ENCODE data around the gene MVB12B.

MVB12B gene

DNA sequence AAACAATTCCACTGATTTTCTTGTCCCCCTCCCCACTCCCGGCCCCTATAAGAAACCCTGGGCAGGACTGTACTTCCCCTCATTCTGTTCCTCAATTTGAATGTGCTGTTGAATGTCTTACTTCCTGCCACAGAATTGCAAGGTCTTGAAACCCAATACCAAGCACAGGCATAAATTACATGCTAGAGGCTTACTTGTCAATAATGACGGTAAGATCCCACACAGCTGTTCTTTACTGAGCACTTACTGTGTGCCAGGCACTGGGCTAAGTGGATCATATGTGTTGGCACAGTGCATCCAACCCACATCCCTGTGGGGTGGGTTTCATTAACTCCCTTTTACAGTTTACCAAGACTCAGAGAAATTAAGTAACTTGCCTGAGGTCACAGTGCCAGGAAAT lies 63.4 kb downstream of the MVB12B start:
- no peaks in the 10 kb centered on the region for H3K36me3 ChIP-seq (ENCODE audit: control insufficient read depth, insufficient read depth, low read length)
- TF ChIP-seq, protein P1, sequence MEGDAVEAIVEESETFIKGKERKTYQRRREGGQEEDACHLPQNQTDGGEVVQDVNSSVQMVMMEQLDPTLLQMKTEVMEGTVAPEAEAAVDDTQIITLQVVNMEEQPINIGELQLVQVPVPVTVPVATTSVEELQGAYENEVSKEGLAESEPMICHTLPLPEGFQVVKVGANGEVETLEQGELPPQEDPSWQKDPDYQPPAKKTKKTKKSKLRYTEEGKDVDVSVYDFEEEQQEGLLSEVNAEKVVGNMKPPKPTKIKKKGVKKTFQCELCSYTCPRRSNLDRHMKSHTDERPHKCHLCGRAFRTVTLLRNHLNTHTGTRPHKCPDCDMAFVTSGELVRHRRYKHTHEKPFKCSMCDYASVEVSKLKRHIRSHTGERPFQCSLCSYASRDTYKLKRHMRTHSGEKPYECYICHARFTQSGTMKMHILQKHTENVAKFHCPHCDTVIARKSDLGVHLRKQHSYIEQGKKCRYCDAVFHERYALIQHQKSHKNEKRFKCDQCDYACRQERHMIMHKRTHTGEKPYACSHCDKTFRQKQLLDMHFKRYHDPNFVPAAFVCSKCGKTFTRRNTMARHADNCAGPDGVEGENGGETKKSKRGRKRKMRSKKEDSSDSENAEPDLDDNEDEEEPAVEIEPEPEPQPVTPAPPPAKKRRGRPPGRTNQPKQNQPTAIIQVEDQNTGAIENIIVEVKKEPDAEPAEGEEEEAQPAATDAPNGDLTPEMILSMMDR (IDR thresholded peaks at IDR 0.05; ENCODE audit: insufficient read depth, low read length, poor library complexity, severe bottlenecking) = no peak
- DNase-seq (ENCODE audit: extremely low read depth, insufficient read length) = no peak
- H3K27me3 ChIP-seq (replicated peaks; ENCODE audit: control insufficient read depth, insufficient read depth, low read length) = no peaks in the 10 kb centered on the region; the same call in none of the 2 replicates
- H3K4me3 ChIP-seq (replicated peaks; ENCODE audit: low read depth, low read length) = no peak overlapping the region

DNA sequence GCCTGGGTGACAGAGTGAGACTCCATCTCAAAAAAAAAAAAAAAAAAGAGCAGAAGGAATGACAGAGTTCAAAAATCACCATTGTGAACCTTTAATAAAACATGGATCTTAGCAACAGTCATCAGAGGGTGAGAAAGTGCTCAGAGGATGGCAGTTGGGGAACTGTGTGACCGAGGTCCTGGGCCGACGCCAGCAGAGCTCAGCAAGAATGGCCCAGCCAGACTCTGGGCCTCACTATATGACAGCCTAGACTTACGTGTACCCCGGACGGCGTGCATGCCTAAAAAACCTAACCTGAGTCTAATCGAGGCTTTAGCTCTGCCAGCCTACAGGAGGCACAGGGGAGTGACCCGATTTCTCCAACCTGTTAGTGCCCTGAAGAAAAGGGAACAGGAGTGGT lies 64.3 kb downstream of the MVB12B start:
- Histone ChIP-seq H3K36me3 (ENCODE audit: control insufficient read depth, insufficient read depth, low read length) (no peaks in the 10 kb centered on the region), H3K27me3 (replicated peaks; ENCODE audit: control insufficient read depth, insufficient read depth, low read length) (no peaks in the 10 kb centered on the region; the same call in none of the 2 replicates), H3K4me3 (replicated peaks; ENCODE audit: low read depth, low read length) (no peak overlapping the region)
- no peak for DNase-seq (ENCODE audit: extremely low read depth, insufficient read length)
- TF ChIP-seq, protein P1 (IDR thresholded peaks at IDR 0.05; ENCODE audit: insufficient read depth, low read length, poor library complexity, severe bottlenecking) = no peak

DNA sequence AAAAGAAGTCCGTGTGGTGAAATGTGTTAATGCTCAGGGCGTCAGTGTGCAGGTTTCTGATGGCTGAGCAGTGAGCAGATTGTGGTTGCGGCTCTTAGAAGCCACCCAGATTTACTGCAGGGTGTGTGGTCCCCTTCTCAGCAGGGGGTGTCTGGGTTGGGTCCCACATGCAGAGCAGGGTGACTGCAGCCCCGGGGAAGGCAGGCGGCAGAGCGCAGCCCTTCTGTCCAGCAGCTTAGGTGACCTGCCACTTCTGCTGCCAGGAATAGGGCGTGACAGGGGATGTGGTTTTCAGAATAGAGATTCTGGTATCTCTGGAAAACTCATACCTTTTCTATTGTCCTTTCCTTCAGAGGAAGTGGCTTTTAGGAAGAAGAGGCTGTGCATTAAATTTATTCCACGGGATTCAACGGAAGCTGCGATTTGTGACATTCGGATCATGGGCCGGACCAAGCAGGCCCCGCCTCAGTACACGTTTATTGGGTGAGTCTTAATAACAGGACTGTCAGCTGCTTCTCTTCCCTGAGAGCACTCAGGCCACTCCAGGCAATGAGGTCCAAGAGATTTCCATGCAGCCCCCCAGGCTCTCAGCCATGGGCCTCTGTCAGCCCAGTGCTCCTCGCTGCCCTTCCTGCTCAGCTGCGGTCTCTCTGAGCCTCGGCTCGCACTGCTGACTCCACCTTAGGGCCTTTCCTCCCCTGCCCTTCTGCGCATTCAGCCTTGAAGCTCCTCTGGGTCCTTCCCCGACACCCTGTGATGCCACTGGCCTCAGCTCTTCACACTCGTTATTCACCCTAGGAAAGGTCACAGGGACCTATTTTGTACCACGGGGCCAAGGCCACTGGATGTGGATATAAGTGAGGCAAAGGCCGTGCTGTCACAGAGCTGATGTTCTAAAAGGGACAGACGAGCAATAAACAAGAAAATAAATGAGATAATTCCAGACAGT lies 65.4 kb downstream of the MVB12B start:
- TF ChIP-seq, protein P1 (IDR thresholded peaks at IDR 0.05; ENCODE audit: insufficient read depth, low read length, poor library complexity, severe bottlenecking) = no peak
- H3K36me3 ChIP-seq (ENCODE audit: control insufficient read depth, insufficient read depth, low read length) = no peaks in the 10 kb centered on the region
- no peak overlapping the region for H3K4me3 ChIP-seq (replicated peaks; ENCODE audit: low read depth, low read length)
- no peak for DNase-seq (ENCODE audit: extremely low read depth, insufficient read length)
- no peaks in the 10 kb centered on the region; the same call in 1 of the 2 replicates for H3K27me3 ChIP-seq (replicated peaks; ENCODE audit: control insufficient read depth, insufficient read depth, low read length)

DNA sequence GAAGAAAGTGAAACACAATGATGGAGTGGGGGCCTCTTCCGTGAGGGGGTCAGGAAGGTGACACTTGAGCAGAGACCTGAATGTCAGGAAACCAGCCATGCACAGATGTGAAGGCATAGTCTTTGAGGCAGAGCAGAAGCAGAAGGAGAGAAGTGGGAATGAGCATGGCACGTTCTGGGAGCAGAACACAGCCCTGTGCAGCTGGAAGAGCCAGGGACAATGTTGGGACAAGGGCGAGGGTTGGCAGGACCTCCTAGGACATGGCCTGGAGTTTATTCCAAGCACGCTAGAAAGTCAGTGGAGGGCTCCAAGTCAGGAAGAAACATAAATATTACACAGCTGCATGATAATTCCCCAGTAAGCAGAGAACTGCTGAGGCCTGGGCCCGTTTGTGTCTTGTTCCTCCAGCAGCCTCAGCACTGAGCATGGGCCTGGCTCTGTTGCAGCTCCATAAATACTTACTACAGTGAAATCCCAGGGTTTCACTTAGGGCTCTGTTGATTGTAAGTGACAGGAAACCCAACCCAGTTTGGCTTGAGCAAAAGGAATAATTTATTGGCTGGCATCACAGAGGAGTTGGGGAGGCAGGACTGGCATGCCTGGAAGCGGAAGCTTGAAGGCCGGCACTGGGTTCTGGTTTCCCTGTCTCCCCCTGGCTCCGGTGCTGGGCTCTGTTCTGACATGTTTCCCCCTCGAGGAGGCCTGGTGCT lies 66.2 kb downstream of the MVB12B start:
- no peaks in the 10 kb centered on the region; the same call in 1 of the 2 replicates for H3K27me3 ChIP-seq (replicated peaks; ENCODE audit: control insufficient read depth, insufficient read depth, low read length)

DNA sequence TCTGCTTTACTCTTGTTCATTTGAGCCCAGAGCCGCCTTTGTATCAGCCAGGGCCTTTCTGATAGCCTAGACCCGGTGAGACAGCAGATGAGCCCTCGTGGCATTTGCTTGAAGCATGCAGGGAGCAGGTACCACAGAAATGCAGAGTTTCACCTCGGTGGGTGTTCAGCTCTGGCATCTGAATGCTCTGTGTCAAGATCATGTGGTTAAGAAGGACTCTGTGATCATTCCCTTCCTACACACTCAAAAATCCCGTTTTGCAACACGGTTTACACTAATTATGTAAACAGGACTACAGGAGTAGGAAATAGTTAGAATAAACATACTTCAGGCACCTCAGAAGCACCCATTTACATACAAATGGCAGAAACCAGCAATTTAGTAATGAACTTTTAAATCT lies 67.2 kb downstream of the MVB12B start:
- no peaks in the 10 kb centered on the region; the same call in 1 of the 2 replicates for H3K27me3 ChIP-seq (replicated peaks; ENCODE audit: control insufficient read depth, insufficient read depth, low read length)
- no peaks in the 10 kb centered on the region for H3K36me3 ChIP-seq (ENCODE audit: control insufficient read depth, insufficient read depth, low read length)
- DNase-seq (ENCODE audit: extremely low read depth, insufficient read length) = no peak
- TF ChIP-seq, protein P1 (IDR thresholded peaks at IDR 0.05; ENCODE audit: insufficient read depth, low read length, poor library complexity, severe bottlenecking) = no peak
- H3K4me3 ChIP-seq (replicated peaks; ENCODE audit: low read depth, low read length) = no peak overlapping the region

More for the DNA sequence above, 66.2 kb downstream of the MVB12B start:
- no peak overlapping the region for H3K4me3 ChIP-seq (replicated peaks; ENCODE audit: low read depth, low read length)
- TF ChIP-seq, protein P1 (IDR thresholded peaks at IDR 0.05; ENCODE audit: insufficient read depth, low read length, poor library complexity, severe bottlenecking) = no peak
- no peak for DNase-seq (ENCODE audit: extremely low read depth, insufficient read length)
- no peaks in the 10 kb centered on the region for H3K36me3 ChIP-seq (ENCODE audit: control insufficient read depth, insufficient read depth, low read length)
